Activated CD8-positive, alpha-beta memory T cell treated with anti-CD3 and anti-CD28 coated beads, Interleukin-2, amount 50 U/mL, for 24 hours (primary cell): ENCODE results near the gene TOMM34.

ENCODE experiments used
- DNase-seq: peaks from one replicate; pipeline ENCODE4 v3.0.0-alpha.2; 2020; ENCODE audit errors: extremely low read depth

Gene TOMM34, protein sequence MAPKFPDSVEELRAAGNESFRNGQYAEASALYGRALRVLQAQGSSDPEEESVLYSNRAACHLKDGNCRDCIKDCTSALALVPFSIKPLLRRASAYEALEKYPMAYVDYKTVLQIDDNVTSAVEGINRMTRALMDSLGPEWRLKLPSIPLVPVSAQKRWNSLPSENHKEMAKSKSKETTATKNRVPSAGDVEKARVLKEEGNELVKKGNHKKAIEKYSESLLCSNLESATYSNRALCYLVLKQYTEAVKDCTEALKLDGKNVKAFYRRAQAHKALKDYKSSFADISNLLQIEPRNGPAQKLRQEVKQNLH

DNA sequence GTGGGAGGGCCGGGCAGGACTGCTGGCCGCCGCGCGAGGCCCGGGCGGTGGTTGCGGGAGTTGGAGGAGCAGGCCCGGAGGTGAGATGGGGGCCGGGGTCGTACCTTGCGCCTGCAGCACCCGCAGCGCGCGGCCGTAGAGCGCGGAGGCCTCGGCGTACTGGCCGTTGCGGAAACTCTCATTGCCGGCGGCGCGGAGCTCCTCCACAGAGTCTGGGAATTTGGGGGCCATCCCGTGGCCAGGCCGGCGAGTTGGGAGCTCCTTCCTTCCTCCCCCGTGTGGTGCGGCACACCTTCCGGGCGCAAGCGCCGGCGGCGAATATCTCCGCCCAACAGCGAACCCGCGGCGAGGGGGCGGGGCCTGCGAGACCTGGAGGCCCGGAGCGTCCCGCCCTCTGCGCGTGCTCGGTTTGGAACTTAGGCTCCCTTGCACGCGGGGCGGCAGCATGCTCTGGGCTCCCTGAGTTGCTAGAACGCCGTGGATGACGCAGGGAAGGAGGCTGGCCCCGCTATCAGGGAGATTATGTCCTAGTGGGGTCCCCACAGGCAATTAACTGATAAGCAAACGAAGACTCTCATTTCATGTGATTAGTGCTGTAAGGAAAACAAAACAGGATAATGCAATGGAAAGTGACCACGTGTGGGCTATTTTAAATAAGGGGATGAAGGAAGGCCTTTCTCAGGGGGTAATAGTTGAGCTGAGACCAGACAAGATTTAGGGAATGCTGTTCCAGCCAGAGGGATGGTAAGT, at the start of gene TOMM34:
Gene TOMM34 (minus strand): TSS at position 295 of the 750 bp plus-strand sequence. CDS start 64 bp downstream, at position 231.
- DNase-seq, result peak; percentile 87

DNA sequence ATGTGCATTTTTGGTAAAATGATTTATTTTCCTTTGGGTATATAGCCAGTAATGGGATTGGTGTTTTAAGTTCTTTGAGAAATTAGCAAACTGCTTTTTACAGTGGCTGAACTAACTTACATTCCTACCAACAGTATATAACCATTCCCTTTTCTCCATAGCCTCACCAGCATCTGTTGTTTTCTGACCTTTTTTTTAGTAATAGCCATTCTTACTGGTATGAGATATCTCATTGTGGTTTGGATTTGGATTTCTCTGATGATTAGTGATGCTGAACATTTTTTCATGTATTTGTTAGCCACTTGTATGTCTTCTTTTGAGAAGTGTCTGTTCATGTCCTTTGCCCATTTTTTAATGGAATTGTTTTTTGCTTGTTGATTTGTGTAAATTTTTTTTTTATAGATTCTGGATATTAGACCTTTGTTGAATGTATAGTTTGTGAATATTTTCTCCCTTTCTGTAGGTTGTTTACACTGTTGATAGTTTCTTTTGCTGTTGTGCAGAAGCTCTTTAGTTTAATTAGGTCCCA, 48.4 kb upstream of the TOMM34 start:
- DNase-seq, result no peak

DNA sequence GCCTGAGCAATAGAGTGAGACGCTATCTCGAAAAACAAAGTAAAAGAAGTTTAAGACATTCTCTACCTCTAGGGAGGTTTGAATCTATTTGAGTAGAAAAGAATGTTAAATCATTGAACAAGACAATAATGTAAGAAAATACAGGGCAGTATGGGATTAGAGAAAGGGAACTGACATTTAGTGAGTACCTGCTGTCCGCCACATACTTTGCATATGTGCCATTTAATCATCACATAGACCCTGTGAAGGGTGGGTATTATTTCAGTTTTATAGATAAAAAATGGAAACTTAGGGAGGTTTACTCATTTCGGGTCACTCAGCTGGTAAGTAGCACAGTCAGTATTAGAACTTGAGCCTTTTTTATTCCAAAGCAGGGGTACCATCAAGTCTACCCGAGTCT, 37.5 kb upstream of the TOMM34 start:
- no peak for DNase-seq

DNA sequence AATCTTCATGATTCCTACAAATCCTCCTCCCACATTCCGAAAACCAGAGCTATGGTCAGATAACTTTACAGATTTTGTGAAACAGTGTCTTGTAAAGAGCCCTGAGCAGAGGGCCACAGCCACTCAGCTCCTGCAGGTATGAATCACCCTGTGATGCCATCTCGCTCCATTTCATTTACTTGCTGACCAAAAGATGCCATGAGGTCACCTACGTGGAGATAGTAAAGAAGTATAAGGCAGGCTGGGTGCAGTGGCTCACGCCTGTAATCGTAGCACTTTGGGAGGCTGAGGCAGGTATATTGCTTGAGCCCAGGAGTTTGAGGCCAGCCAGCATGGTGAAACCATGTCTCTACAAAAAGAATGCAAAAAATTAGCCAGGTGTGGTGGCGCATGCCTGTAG, 37.0 kb upstream of the TOMM34 start:
- DNase-seq, result no peak

DNA sequence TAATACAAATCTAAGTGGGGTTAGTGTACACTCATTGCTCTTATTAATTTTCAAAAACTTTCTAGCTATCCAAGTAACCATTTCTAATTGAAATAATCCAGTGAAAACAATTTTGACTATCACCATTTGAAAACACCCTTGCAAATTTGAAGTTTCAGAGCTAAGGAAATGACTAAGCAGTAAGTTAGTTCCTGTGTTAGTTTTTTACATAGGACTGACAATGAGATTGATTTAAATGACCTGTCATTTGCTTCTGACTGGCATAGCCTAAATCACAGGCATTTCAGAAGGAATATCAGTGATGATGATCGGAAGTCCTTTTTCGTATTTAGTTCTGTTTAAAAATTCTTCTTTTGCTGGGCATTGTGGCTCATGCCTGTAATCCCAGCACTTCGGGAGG, 33.1 kb upstream of the TOMM34 start:
- no peak for DNase-seq

DNA sequence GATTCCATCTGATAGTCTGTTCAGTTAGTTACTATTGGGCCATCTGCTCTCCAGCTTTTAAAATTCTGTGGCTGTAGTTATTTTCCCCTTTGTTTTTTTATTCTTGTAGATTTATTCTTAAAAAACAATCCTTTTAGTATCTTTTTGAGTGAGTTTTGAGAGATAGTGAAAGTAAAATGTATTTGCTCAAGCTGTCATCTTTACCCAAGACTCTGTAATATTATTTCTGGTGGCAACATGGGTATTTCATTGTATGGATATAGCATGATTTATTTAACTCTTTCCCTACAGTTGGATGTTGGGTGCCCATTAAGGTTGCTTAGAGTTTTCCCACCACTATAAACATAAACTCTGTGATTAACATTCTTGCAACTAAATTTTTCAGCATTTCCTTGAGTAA, 30.8 kb upstream of the TOMM34 start:
- no peak for DNase-seq

DNA sequence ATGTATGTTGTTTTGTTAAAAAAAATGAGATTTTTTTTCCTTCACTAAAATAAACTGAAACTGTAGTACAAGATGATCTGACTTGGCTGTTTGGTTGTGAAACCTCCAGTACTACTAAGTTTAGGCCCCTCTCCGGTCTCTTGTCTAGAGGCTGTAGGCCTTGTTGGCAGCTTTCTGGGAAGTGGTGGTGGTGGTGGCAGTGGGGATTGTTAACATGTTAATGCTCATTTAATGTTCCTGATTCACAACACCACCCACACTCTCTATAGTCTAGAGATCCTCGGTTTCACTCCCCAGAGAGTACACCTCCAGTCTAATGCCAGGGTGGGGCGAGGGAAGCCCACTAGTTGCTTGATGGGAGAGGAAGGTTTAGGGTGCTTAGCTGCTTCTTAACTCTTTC, 30.2 kb upstream of the TOMM34 start:
- DNase-seq, result no peak

DNA sequence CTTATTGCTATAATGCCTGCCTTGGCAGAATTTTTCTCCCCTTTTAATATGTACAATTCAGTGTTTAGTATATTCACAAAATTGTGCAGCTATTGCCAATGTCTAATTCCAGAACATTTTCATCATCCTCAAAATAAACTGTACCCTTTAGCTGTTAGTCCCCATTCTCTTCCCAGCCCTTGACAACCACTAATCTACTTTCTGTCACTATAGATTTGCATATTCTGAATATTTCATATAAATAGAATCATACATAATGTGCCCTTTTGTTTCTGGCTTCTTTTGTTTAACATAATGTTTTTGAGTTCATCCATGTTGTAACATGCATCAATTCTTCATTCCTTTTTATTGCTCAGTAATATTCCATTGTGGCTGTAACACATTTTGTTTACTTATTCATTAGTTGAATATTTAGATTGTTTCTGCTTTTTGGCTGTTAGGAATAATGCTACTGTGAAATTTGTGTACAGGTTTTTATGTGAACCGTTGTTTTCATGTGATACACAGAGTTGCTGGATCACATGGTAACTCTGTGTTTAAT, 28.5 kb upstream of the TOMM34 start:
- DNase-seq, result no peak

DNA sequence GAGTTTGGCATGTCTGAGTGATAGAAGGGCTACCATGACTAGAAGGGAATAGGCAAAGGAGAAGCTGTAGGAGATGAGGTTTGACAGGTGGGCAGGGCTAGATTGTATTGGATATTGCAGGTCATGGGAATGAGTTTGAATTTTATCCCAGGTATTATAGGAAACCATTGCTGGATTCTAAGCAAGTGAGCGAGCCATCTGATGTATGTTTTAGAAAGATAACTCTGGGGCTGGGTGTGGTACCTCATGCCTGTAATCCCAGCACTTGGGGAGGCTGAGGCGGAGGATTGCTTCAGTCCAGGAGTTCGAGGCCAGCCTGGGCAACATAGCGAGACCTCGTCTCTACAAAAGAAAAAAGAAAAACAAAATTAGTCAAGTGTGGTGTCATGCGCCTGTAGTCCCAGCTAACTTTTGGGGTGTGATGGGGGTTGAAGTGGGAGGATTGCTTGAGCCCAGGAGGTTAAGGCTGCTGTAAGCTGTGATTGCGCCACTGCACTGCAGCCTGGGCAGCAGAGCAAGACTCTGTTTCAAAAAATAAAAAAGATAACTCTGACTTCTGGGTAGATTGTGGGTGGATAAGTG, 23.0 kb upstream of the TOMM34 start:
- DNase-seq, result no peak

DNA sequence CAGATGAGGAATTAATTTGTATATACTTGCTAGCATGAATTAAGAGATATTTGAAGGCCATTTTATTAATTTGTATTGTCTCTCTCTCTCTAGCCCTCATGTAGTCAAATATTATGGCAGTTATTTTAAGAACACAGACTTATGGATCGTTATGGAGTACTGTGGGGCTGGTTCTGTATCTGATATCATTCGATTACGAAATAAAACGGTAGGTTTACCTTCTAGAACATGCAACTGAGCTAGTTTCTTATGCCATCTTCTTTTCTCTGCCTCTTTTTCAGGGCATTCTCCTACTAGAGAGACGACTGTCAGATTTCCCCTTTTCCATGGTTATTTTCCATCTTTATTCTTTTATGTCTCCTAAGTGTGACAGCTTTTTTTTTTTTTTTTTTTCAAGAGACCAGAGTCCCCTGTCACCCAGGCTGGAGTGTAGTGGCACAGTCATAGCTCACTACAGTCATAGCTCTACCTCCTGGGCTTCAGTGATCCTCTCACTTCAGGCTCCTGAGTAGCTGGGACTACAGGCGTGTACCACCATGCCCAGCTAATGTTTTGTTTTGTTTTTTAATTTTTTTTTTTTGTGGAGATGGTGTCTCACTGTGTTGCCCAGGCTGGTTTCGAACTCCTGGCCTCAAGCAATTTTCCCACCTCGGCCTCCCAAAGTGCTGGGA, 21.7 kb upstream of the TOMM34 start:
- DNase-seq, result no peak

DNA sequence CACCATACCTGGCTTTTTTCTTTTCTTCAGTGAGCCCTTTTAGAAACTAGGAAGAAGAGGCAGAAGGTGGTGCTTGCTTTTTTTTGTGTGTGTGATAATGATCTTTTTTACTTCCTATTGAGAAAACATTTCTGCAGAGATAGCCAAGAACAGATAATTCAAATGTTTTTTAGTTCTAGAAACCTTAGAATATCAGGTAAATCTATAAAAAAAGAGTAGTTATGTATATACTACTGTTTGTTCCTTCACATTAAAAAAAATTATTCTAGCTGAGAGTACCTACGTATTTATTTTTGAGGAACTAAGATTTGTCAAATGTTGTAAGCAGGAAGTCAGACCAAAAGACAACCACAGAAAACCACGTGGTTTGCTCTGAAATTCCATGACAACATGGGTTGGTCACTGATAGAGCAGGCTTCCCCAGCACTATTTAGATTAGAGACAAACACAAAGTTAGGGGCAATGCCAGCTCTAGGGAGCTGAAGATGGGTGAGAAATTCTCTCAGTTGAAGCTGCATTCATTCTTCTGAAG, 19.0 kb upstream of the TOMM34 start:
- no peak for DNase-seq

DNA sequence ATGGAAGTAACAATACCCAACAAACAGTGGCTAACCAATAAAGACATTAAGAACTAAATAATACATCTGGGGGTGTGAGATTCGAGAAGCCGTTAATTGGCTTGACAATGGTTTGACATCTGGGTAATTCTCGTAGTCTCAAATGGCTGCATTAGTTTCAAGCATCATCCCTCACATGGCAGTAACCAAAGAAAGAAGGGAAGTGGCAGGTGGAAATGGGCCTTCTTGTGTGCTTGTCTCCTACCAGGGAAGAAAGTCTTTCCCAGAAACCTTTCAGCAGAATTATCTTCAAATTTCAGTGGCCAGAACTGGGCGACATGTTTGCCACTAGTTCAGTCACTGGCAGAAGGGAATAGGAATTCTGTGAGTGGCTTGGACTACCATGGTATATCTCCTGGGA, 16.5 kb upstream of the TOMM34 start:
- no peak for DNase-seq

DNA sequence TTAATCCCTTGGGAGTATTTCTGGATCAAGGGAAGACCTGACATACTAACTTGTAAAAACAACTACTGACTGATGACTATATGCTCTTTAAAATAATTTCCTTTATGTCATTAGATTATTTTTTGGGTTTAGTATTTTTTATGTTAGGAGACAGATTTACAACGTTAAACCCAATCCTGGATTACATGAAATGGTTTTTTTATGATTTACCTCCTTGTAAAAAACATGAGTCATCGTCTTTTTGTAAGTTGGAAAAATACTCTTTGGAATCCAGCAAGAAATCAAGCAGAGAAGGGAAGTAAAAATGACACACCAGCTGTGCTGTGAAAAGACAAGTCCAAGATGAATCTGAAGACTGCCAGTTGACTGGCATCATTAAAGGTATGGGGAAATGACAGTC, 12.9 kb upstream of the TOMM34 start:
- no peak for DNase-seq

DNA sequence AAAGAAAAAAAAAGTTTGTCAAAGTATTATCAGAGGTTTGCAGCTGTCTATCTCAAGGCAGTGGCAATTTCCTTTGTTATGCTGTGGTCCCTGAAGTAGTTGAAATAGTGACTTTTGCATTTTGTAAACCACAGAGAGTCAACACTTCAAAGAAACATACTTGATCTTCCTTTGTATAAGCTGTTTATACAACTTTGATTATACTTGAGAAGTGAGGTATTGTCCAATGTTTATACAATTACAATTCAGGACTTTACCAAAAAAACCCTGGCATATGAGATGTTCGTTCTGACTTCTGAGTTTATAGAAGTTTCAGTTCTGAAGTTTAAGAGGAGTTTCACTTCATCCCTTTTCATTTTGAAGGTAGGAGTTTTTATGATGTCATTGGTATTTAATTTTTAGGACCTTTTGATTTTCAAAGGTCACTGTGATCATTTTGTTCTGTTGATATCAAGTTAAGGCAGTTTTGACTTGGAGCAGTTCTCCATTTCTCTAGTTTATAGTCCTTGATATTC, 10.1 kb upstream of the TOMM34 start:
- no peak for DNase-seq

DNA sequence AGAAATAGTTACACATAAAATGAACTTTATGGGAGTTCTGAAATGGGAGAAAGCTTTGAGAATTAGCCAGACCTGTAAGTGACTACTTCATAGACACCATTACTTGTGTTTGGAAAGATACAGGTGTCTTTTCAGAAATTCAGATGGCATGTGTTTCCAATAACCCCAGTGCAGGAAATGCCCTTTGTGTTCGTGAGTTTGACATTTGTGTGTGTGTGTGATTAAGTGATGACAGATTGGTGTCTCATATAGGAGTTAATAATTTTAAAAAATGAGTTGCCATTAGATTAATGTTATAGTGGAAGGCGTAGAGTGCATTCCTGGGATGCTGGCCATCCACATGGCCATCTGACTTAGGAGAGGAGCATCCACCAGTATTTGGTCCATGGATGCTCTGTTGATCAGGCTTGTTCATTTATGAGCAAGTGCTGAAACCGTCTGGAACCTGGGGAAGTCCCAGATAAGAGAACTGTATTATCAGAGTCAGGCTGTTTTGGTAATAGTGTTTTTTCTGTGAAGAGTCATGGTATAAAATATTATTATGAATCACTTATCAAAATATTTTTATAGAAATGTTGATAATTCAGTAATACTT, 9.2 kb upstream of the TOMM34 start:
- DNase-seq, result no peak

DNA sequence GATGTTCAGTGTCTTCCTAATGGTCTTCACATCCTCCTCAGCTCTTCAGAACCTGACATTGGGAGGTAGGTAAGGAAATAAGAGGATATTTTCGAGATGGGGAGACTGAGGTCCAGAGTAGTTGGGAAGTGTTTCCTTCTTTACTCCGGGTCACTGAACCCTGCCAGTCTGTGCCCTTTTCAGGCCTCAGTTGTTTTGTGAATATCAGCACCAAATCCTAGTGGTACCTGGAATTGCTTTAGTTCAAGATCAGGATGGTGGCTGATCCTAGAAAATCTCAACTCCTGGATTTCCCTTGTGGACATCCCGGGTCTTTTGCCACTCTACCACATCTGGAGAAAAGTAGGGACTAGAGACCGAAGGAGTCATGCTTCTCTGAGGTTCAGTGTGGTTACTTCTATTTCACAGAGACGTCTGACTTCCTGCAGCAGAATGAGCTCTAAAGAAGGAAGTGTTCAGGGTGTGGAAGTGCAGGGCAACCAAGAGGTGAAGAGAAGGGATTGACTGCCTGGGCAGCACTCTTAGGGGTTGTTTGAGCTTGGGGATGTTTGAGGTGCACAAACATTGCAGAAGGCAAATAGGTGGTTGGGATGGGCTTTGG, 7.1 kb upstream of the TOMM34 start:
- no peak for DNase-seq

DNA sequence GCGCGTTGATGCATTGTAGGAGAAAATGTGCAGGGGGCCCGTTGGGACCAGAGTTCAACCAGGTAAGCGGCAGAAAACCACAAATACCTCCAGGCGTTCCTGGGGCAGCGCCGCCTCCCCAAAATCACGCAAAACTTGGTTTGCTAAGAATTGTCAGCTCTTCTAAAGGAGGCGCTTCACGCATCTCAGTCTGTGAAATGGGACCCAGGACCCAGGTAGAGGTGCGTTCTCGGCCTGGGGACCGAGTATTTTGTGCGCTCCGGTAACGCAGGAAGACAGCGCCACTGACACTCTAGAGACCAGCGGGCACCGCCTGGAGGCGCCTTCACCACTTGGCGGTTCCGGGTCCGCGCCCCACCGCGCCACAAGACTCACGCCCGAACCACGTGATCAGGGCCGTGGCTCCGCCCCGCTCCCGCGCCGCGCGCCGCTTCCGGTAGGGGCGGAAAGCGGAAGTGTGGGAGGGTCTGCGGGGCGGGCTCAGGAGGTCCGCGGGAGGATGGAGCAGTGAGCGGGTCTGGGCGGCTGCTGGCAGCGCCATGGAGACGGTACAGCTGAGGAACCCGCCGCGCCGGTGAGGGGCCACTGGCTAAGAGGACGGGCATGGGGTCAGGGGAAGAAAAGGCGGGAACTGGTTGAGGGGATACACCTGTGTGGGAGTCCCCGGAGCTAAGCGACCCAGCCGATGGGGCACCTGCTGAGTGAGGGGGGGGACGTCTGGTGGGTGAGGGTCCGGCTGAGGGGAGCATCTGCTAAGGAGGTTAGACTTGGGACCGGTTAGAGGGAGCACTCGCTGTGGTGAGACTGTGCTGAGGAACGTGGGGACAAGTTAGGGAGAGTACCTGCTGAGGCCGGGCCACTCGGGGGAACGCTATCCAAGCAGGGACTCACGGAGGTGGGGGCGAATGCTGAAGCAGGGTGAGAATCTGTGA, 6.1 kb upstream of the TOMM34 start, which contains the start of gene STK4:
Gene STK4 (plus strand): TSS at position 483 of the 932 bp plus-strand sequence. CDS start 57 bp downstream, at position 540.
- peak; percentile 85 for DNase-seq

DNA sequence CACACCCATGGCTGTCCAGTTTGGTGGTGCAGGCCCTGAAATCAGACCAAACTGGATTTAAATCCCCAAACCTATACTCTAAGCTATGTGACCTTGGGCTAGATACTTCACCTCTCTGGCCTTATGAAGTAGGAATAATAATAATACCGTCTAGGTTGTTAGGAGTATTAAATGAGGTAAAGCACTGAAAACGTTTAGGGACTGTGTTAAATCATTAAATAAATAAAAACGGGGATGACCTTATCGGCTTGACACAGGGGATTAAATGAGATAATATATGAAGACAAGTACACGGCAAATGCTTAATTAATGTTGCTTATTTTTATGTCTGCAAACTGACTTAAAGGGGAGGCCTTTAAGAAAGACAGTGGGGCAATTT, 5.4 kb upstream of the TOMM34 start:
- no peak for DNase-seq
